Left lung (tissue), 10 donors: ENCODE results near the gene TBC1D23. TPM values are rescaled to one million over a fixed set of nuclear protein-coding genes. Genes with fewer than 3 reads are reported as not detected.

Experiments used
- ATAC-seq: fragments of 200-7000 bp; cut with Tn5 transposase; one replicate; pipeline ENCODE4 v1.9.1; 2020; ENCODE audit warnings: moderate library complexity
- DNase-seq, 4 donors: peaks; one replicate each; pipeline ENCODE4 v3.0.0-alpha.2; 2013 to 2020
- H3K27ac ChIP-seq, 2 donors: fragments of 200-600 bp; sonication (generic) in 1 of 2; one replicate each; pipeline versions ENCODE4 v1.5.0 to v1.8.0; 2020 to 2021
- H3K27me3 ChIP-seq, 2 donors: fragments of 200-600 bp; sonication (generic) in 1 of 2; one replicate each; pipeline versions ENCODE4 v1.5.0 to v1.8.0; 2020 to 2021
- H3K36me3 ChIP-seq, 2 donors: fragments of 200-600 bp; sonication (generic) in 1 of 2; one replicate each; pipeline versions ENCODE4 v1.5.0 to v1.8.0; 2020 to 2021
- H3K4me1 ChIP-seq, 2 donors: fragments of 200-600 bp; one replicate each; pipeline ENCODE4 v1.8.0; 2021
- H3K4me3 ChIP-seq, 2 donors: fragments of 200-600 bp; sonication (generic) in 1 of 2; one replicate each; pipeline versions ENCODE4 v1.5.0 to v1.8.0; 2020 to 2021; ENCODE audit warnings: mild to moderate bottlenecking in 1 of 2
- H3K9me3 ChIP-seq, 2 donors: fragments of 200-600 bp; sonication (generic) in 1 of 2; one replicate each; pipeline versions ENCODE4 v1.5.0 to v1.8.0; 2020 to 2021
- CTCF ChIP-seq, 2 donors: fragments of 200-600 bp; sonication (generic) in 1 of 2; IDR thresholded peaks; one replicate each; pipeline versions ENCODE4 v1.5.0 to v1.8.0; 2021; ENCODE audit warnings: antibody characterized with exemption in 2 of 2
- intact Hi-C, 2 donors: fragments of 100-400 bp; cut with DNase I; formaldehyde crosslinking; loops; one replicate each; pipeline versions ENCODE4 v1.11.2 to v1.14.2; 2022
- polyA plus RNA-seq, 6 donors: library from polyadenylated mRNA; unstranded; fragments of 120-200 nt; gene quantifications; one replicate each; pipeline ENCODE4 v1.2.1, GENCODE V29; 2013; ENCODE audit not compliant: insufficient read length in 6 of 6
- total RNA-seq, 2 donors: library from RNA; stranded (reverse); fragmentation: NEBNext Ultra II Directional; extraction: Animal tissue kit (Norgen Biotek cat#: 25700); gene quantifications; one replicate each; pipeline ENCODE4 v1.2.1, GENCODE V29; 2021
- donor health status: DM: no; HTN: yes; CAD: no.
- donor health status: DM: no; HTN: no; CAD: no.

Gene TBC1D23
- total and polyA plus RNA-seq, 8 donors, result 31.6 to 46.3 (median 37.9) TPM

- intact Hi-C loops, result no loop called here
- Histone ChIP-seq H3K27ac (no peak overlapping the region), H3K36me3 (no peaks in the 10 kb centered on the region), H3K4me1 (no peaks in the 10 kb centered on the region), H3K4me3 (no peak overlapping the region), H3K27me3 (no peaks in the 10 kb centered on the region), H3K9me3 (peaks cover 0 to 9% of the 10 kb centered on the region in 2 donors)
- no peak for DNase-seq
- no peak for ATAC-seq
- TF ChIP-seq CTCF (IDR thresholded peaks at IDR 0.05), result no peak
Measured at GRCh38 chr3:100221159-100221558, 39.6 kb upstream of the TBC1D23 start.

GRCh38 chr3:100225193-100225592, 35.6 kb upstream of the TBC1D23 start:
- H3K27me3 ChIP-seq, result no peaks in the 10 kb centered on the region
- no peaks in the 10 kb centered on the region for H3K36me3 ChIP-seq
- no peak overlapping the region for H3K27ac ChIP-seq
- no peaks in the 10 kb centered on the region for H3K9me3 ChIP-seq
- intact Hi-C loops, result no loop called here
- no peak overlapping the region for H3K4me3 ChIP-seq
- no peaks in the 10 kb centered on the region for H3K4me1 ChIP-seq
- no peak for TF ChIP-seq CTCF (IDR thresholded peaks at IDR 0.05)
- DNase-seq (peak in 1 of 4 donors; percentile 68), ATAC-seq (no peak)

- Histone ChIP-seq H3K4me3 (no peak overlapping the region), H3K27me3 (no peaks in the 10 kb centered on the region), H3K36me3 (no peaks in the 10 kb centered on the region), H3K27ac (no peak overlapping the region), H3K4me1 (no peaks in the 10 kb centered on the region), H3K9me3 (no peaks in the 10 kb centered on the region)
- ATAC-seq (no peak), DNase-seq (no peak)
- TF ChIP-seq CTCF (IDR thresholded peaks at IDR 0.05), result no peak
- intact Hi-C loops, result no loop called here
Measured at GRCh38 chr3:100225883-100226282, 34.9 kb upstream of the TBC1D23 start.

GRCh38 chr3:100226712-100227429, 33.9 kb upstream of the TBC1D23 start:
- intact Hi-C loops, result no loop called here
- Histone ChIP-seq H3K36me3 (no peaks in the 10 kb centered on the region), H3K27me3 (no peaks in the 10 kb centered on the region), H3K4me3 (no peak overlapping the region), H3K9me3 (no peaks in the 10 kb centered on the region), H3K4me1 (no peaks in the 10 kb centered on the region), H3K27ac (no peak overlapping the region)
- DNase-seq, result no peak
- no peak for ATAC-seq
- TF ChIP-seq CTCF (IDR thresholded peaks at IDR 0.05), result no peak

- no peak for DNase-seq
- Histone ChIP-seq H3K4me3 (no peak overlapping the region), H3K27ac (no peak overlapping the region), H3K9me3 (no peaks in the 10 kb centered on the region), H3K36me3 (no peaks in the 10 kb centered on the region), H3K4me1 (no peaks in the 10 kb centered on the region), H3K27me3 (no peaks in the 10 kb centered on the region)
- ATAC-seq, result no peak
- TF ChIP-seq CTCF (IDR thresholded peaks at IDR 0.05), result no peak
- intact Hi-C loops, result no loop called here
Measured at GRCh38 chr3:100227511-100227921, 33.3 kb upstream of the TBC1D23 start.
